ENCODE measurements around the gene HOXD10.

- TF ChIP-seq GATA2 (IDR thresholded peaks at IDR 0.05; ENCODE audit: low read depth, low read length) (no peak), GATA3 (IDR thresholded peaks at IDR 0.05; ENCODE audit: low read depth, low read length) (no peak)
Measured at GRCh38 chr2:176068419-176068832, 48.2 kb upstream of the HOXD10 start.

Data from SH-SY5Y (cell line).